ENCODE data around the gene SPTLC1. TPM values are rescaled to one million over a fixed set of nuclear protein-coding genes. Genes with fewer than 3 reads are reported as not detected.

SPTLC1 gene
- total and polyA plus RNA-seq, 2 of the 13 experiments (the other 11 are each of a cell fraction or from before 2014, with no cell fraction given), result 56.2 to 72.5 TPM

DNA sequence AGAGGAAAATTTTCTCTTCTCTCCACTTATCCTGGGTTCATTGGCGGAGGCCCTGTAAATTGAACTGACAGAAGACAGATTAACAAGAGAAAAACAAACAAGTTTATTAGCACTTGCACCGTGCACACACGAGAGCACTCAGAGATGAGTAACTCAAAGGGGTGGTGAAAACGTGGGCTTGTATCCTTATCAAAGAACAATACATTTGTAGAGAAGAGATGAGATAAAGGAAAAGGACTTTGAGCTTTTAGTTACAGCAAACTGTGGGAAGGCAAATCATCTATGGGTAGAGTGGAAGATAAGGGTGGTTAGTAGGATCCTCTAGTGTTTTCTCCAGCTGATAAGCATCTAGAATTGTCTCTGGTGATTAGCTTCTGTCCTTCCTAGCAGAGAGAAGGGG lies 120.8 kb downstream of the SPTLC1 start:
- intact Hi-C loops (cut with micrococcal nuclease; ENCODE audit: unreplicated experiment), result no loop called here
- peak; percentile 82 for ATAC-seq
- Histone ChIP-seq H2AFZ (ENCODE audit: low read length) (no peak overlapping the region), H3K4me1 (ENCODE audit: insufficient read depth, low read length) (peaks cover 16% of the 10 kb centered on the region), H3K4me3 (replicated peaks in 1 of 3; ENCODE audit: insufficient read depth in 1 of 3, low read depth in 2 of 3, low read length in 3 of 3) (no peak overlapping the region), H3K36me3 (replicated peaks in 1 of 2; ENCODE audit: control insufficient read depth in 1 of 2, insufficient read depth in 2 of 2, low read length in 2 of 2) (no peaks in the 10 kb centered on the region), H3K27ac (ENCODE audit: extremely low read length, insufficient read depth, low read length) (no peak overlapping the region), H3K4me2 (ENCODE audit: low read depth, low read length) (no peak overlapping the region; the same call in 1 of the 2 replicates), H4K20me1 (ENCODE audit: insufficient read depth, low read length) (no peaks in the 10 kb centered on the region), H3K79me2 (ENCODE audit: insufficient read depth, low read length) (no peaks in the 10 kb centered on the region), H3K9me3 (ENCODE audit: low read length) (no peaks in the 10 kb centered on the region), H3K9ac (ENCODE audit: insufficient read depth, low read depth, low read length) (no peak overlapping the region), H3K27me3 (ENCODE audit: control insufficient read depth in 1 of 2, insufficient read depth in 2 of 2, low read length in 2 of 2) (peaks cover 1 to 45% of the 10 kb centered on the region in 2 experiments; a peak in 4 of 5 replicates)
- in situ Hi-C loops (cut with HindIII; ENCODE audit: extremely low pct_ligation_motif_present, low pct_unique_long_range_greater_than_20kb), result no loop called here
- FAIRE-seq, result peak; percentile 77
- WGBS (ENCODE audit: low lambda C conversion rate), result 0% methylated on average over 4 of the region's 4 CpGs
- ChIA-PET CTCF (ENCODE audit: low intra/inter-chr PET ratio, low total read pairs) (no interaction called here), POLR2A (no interaction called here)
- DNase-seq (ENCODE audit: low spot score), result peak; percentile 81
- BruUV-seq (replicated peaks), result no TSS peak
- TF ChIP-seq, protein P1, sequence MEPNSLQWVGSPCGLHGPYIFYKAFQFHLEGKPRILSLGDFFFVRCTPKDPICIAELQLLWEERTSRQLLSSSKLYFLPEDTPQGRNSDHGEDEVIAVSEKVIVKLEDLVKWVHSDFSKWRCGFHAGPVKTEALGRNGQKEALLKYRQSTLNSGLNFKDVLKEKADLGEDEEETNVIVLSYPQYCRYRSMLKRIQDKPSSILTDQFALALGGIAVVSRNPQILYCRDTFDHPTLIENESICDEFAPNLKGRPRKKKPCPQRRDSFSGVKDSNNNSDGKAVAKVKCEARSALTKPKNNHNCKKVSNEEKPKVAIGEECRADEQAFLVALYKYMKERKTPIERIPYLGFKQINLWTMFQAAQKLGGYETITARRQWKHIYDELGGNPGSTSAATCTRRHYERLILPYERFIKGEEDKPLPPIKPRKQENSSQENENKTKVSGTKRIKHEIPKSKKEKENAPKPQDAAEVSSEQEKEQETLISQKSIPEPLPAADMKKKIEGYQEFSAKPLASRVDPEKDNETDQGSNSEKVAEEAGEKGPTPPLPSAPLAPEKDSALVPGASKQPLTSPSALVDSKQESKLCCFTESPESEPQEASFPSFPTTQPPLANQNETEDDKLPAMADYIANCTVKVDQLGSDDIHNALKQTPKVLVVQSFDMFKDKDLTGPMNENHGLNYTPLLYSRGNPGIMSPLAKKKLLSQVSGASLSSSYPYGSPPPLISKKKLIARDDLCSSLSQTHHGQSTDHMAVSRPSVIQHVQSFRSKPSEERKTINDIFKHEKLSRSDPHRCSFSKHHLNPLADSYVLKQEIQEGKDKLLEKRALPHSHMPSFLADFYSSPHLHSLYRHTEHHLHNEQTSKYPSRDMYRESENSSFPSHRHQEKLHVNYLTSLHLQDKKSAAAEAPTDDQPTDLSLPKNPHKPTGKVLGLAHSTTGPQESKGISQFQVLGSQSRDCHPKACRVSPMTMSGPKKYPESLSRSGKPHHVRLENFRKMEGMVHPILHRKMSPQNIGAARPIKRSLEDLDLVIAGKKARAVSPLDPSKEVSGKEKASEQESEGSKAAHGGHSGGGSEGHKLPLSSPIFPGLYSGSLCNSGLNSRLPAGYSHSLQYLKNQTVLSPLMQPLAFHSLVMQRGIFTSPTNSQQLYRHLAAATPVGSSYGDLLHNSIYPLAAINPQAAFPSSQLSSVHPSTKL (CRISPR knock-in tag; IDR thresholded peaks at IDR 0.05), result peak; percentile 75
- TF ChIP-seq, protein P2, sequence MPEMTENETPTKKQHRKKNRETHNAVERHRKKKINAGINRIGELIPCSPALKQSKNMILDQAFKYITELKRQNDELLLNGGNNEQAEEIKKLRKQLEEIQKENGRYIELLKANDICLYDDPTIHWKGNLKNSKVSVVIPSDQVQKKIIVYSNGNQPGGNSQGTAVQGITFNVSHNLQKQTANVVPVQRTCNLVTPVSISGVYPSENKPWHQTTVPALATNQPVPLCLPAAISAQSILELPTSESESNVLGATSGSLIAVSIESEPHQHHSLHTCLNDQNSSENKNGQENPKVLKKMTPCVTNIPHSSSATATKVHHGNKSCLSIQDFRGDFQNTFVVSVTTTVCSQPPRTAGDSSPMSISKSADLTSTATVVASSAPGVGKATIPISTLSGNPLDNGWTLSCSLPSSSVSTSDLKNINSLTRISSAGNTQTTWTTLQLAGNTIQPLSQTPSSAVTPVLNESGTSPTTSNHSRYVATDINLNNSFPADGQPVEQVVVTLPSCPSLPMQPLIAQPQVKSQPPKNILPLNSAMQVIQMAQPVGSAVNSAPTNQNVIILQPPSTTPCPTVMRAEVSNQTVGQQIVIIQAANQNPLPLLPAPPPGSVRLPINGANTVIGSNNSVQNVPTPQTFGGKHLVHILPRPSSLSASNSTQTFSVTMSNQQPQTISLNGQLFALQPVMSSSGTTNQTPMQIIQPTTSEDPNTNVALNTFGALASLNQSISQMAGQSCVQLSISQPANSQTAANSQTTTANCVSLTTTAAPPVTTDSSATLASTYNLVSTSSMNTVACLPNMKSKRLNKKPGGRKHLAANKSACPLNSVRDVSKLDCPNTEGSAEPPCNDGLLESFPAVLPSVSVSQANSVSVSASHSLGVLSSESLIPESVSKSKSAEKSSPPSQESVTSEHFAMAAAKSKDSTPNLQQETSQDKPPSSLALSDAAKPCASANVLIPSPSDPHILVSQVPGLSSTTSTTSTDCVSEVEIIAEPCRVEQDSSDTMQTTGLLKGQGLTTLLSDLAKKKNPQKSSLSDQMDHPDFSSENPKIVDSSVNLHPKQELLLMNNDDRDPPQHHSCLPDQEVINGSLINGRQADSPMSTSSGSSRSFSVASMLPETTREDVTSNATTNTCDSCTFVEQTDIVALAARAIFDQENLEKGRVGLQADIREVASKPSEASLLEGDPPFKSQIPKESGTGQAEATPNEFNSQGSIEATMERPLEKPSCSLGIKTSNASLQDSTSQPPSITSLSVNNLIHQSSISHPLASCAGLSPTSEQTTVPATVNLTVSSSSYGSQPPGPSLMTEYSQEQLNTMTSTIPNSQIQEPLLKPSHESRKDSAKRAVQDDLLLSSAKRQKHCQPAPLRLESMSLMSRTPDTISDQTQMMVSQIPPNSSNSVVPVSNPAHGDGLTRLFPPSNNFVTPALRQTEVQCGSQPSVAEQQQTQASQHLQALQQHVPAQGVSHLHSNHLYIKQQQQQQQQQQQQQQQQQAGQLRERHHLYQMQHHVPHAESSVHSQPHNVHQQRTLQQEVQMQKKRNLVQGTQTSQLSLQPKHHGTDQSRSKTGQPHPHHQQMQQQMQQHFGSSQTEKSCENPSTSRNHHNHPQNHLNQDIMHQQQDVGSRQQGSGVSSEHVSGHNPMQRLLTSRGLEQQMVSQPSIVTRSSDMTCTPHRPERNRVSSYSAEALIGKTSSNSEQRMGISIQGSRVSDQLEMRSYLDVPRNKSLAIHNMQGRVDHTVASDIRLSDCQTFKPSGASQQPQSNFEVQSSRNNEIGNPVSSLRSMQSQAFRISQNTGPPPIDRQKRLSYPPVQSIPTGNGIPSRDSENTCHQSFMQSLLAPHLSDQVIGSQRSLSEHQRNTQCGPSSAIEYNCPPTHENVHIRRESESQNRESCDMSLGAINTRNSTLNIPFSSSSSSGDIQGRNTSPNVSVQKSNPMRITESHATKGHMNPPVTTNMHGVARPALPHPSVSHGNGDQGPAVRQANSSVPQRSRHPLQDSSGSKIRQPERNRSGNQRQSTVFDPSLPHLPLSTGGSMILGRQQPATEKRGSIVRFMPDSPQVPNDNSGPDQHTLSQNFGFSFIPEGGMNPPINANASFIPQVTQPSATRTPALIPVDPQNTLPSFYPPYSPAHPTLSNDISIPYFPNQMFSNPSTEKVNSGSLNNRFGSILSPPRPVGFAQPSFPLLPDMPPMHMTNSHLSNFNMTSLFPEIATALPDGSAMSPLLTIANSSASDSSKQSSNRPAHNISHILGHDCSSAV (CRISPR knock-in tag; IDR thresholded peaks at IDR 0.05; ENCODE audit: borderline replicate concordance), result no peak
- TF ChIP-seq ZNF788 (CRISPR knock-in tag; IDR thresholded peaks at IDR 0.05; ENCODE audit: borderline replicate concordance) (no peak), SOX13 (IDR thresholded peaks at IDR 0.05) (peak; percentile 82), SOX13 (CRISPR knock-in tag; conservative IDR thresholded peaks at IDR 0.05 in 1 of 2, IDR thresholded peaks at IDR 0.05 in 1 of 2) (peak in 1 of 2 experiments; percentile 97; a peak in 2 of 4 replicates), GATA4 (IDR thresholded peaks at IDR 0.05; ENCODE audit: borderline replicate concordance, low read depth) (peak; percentile 92), SCMH1 (CRISPR knock-in tag; IDR thresholded peaks at IDR 0.05; ENCODE audit: borderline replicate concordance) (no peak), CEBPG (CRISPR knock-in tag; IDR thresholded peaks at IDR 0.05) (0 out of 2 replicates have a peak, but pooled peaks have one; percentile 3), ZNF761 (CRISPR knock-in tag; conservative IDR thresholded peaks at IDR 0.05) (no peak)
